CD14-positive monocyte (primary cell): Measurements from ENCODE around the gene BCL2L12. TPM values are rescaled to one million over a fixed set of nuclear protein-coding genes. Genes with fewer than 3 reads are reported as not detected.

Experiments
- DNase-seq, 3 donors: peaks; one replicate each; pipeline ENCODE4 v3.0.0-alpha.2; 2011 to 2022
- H2AFZ ChIP-seq: 2 replicates; pipeline ENCODE4 v1.6.0; 2012; ENCODE audit warnings: mild to moderate bottlenecking, low read depth, low read length, inconsistent platforms; ENCODE audit not compliant: insufficient read depth, poor library complexity, severe bottlenecking
- H3K27ac ChIP-seq, 2 donors: 1 replicate in 1 of 2; 2 replicates in 1 of 2; pipeline ENCODE4 v1.5.1; 2012 to 2013; ENCODE audit warnings: low read length in 2 of 2, control low read depth in 1 of 2, inconsistent platforms in 1 of 2, low read depth in 1 of 2, mild to moderate bottlenecking in 1 of 2
- H3K27me3 ChIP-seq, 2 donors: one replicate each; pipeline versions ENCODE4 v1.6.0 to v1.6.1; 2011 to 2013; ENCODE audit warnings: low read length in 2 of 2; ENCODE audit not compliant: control insufficient read depth in 2 of 2, insufficient read depth in 2 of 2
- H3K36me3 ChIP-seq, 2 donors: replicated peaks in 1 of 2; 1 replicate in 1 of 2; 2 replicates in 1 of 2; pipeline versions ENCODE4 v1.5.1 to v1.6.1; 2012 to 2013; ENCODE audit warnings: low read length in 2 of 2, control low read depth in 1 of 2, inconsistent platforms in 1 of 2, mild to moderate bottlenecking in 1 of 2; ENCODE audit not compliant: insufficient read depth in 2 of 2, control insufficient read depth in 1 of 2
- H3K4me1 ChIP-seq, 2 donors: 1 replicate in 1 of 2; 2 replicates in 1 of 2; pipeline versions ENCODE4 v1.5.1 to v1.6.1; 2012 to 2013; ENCODE audit warnings: low read length in 2 of 2, control low read depth in 1 of 2, inconsistent platforms in 1 of 2, mild to moderate bottlenecking in 1 of 2, moderate library complexity in 1 of 2; ENCODE audit not compliant: insufficient read depth in 2 of 2, control insufficient read depth in 1 of 2
- H3K4me2 ChIP-seq: replicated peaks from 2 replicates; pipeline ENCODE3; 2012; ENCODE audit warnings: low read length, moderate library complexity, mild to moderate bottlenecking; ENCODE audit not compliant: poor library complexity, severe bottlenecking; ENCODE audit errors: extremely low read depth
- H3K4me3 ChIP-seq, 3 experiments: fragments of 200-600 bp in 1 of 3; sonication (generic) in 1 of 3; replicated peaks in 1 of 3; 1 replicate in 2 of 3; 2 replicates in 1 of 3; pipeline ENCODE4 v1.5.1; 2011 to 2013; ENCODE audit warnings: low read length in 3 of 3, mild to moderate bottlenecking in 3 of 3, control low read depth in 2 of 3, low read depth in 2 of 3, inconsistent platforms in 1 of 3, moderate library complexity in 1 of 3
- H3K79me2 ChIP-seq: 2 replicates; pipeline ENCODE4 v1.6.0; 2012; ENCODE audit warnings: mild to moderate bottlenecking, control low read depth, inconsistent platforms, low read length, moderate library complexity; ENCODE audit not compliant: insufficient read depth
- H3K9ac ChIP-seq: 2 replicates; pipeline ENCODE4 v1.6.0; 2017; ENCODE audit warnings: low read length, mild to moderate bottlenecking; ENCODE audit not compliant: insufficient read depth, poor library complexity, severe bottlenecking
- H3K9me3 ChIP-seq, 2 donors: replicated peaks in 1 of 2; 1 replicate in 1 of 2; 2 replicates in 1 of 2; pipeline versions ENCODE4 v1.5.1 to v1.6.1; 2012 to 2013; ENCODE audit warnings: low read length in 2 of 2, control low read depth in 1 of 2; ENCODE audit not compliant: control insufficient read depth in 1 of 2, insufficient read depth in 1 of 2
- H4K20me1 ChIP-seq: 2 replicates; pipeline ENCODE4 v1.6.0; 2012; ENCODE audit warnings: mild to moderate bottlenecking, low read length, control low read depth, moderate library complexity; ENCODE audit not compliant: insufficient read depth
- H3K27ac Mint-ChIP-seq, 7 donors: one replicate each; pipeline ENCODE4 v1.8.0; 2020; ENCODE audit warnings: mild to moderate bottlenecking in 7 of 7, mixed read lengths in 7 of 7, moderate library complexity in 6 of 7, inconsistent platforms in 2 of 7
- H3K27me3 Mint-ChIP-seq, 3 donors: one replicate each; pipeline ENCODE4 v1.8.0; 2021 to 2022; ENCODE audit warnings: low read depth in 3 of 3, mild to moderate bottlenecking in 3 of 3, mixed read lengths in 3 of 3, moderate library complexity in 3 of 3, inconsistent platforms in 1 of 3
- H3K36me3 Mint-ChIP-seq, 2 donors: one replicate each; pipeline ENCODE4 v1.8.0; 2020; ENCODE audit warnings: mixed read lengths in 2 of 2, inconsistent platforms in 1 of 2, mild to moderate bottlenecking in 1 of 2
- H3K4me1 Mint-ChIP-seq: one replicate; pipeline ENCODE4 v1.8.0; 2020; ENCODE audit warnings: mild to moderate bottlenecking, mixed read lengths
- H3K4me3 Mint-ChIP-seq, 2 donors: one replicate each; pipeline ENCODE4 v1.8.0; 2020; ENCODE audit warnings: mild to moderate bottlenecking in 2 of 2, mixed read lengths in 2 of 2, moderate library complexity in 1 of 2
- H3K9me3 Mint-ChIP-seq, 7 donors: one replicate each; pipeline ENCODE4 v1.8.0; 2020 to 2022; ENCODE audit warnings: mixed read lengths in 7 of 7, mild to moderate bottlenecking in 6 of 7, moderate library complexity in 6 of 7, inconsistent platforms in 2 of 7
- CTCF ChIP-seq: fragments of 200-600 bp; IDR thresholded peaks from one replicate; pipeline ENCODE4 v1.8.0; 2022; ENCODE audit warnings: antibody characterized with exemption, mild to moderate bottlenecking
- WGBS: methylation state at CpG from one replicate; pipeline ENCODE4 v1.1.5; 2013; ENCODE audit warnings: missing lambda C conversion rate; ENCODE audit not compliant: insufficient coverage; 5-methylcytosine and 5-hydroxymethylcytosine counted together
- intact Hi-C, 2 donors: fragments of 100-400 bp; cut with micrococcal nuclease; formaldehyde crosslinking; loops; one replicate each; pipeline versions ENCODE4 v1.15.0 to v1.15.1; 2023
- polyA plus RNA-seq, 3 donors: library from polyadenylated mRNA; depleted of rRNA in 1 of 3; unstranded in 2 of 3; stranded (reverse) in 1 of 3; fragments of 300-500 nt in 2 of 3; fragments of >200 nt in 1 of 3; fragmentation: Illumina TruSeq in 2 of 3; gene quantifications; 1 replicate in 2 of 3; 2 replicates in 1 of 3; pipeline ENCODE4 v1.2.3, GENCODE V29; 2012 to 2021

The BCL2L12 gene
- polyA plus RNA-seq, 3 donors: 5.7 to 10.3 (median 8.6) TPM

DNA sequence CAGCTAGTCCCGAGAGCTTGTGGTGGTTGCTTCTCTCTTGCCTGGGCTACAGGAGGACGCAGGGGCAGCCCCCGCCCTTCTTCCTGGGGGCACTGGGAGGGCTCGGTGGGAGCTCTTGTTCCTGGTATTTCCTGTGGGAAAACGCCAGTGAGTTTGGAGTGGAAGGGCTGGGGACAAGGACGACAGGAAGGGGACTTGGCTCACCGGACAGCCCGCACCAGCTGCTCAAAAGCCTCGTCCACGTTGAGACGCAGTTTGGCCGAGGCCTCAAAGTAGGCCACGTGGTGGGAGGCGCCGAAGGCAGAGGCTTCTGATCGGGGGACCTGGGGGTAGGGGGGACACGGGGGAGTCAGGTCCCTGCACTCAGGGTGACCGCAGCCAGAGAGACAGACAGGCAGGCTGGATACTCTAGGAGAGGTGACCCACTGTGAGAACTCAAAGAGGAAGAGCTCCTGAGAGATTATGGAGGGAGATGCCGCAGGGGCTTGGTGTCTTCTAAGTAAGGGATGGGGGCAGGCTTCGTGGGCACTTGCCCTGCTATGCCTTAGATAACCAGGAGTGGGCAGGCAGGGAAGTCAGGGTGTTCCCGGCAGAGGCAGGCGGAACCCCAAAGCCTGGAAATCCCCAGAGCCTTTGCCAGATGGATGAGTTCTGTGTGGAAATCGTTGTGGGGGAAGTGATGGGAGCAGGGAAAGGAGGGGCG, 30.1 kb upstream of the BCL2L12 start:
- Histone ChIP-seq H4K20me1 (no peaks in the 10 kb centered on the region), H3K9ac (no peak overlapping the region), H3K27me3 (no peaks in the 10 kb centered on the region), H3K79me2 (no peaks in the 10 kb centered on the region), H3K27ac (no peak overlapping the region), H3K4me1 (peaks cover 23 to 25% of the 10 kb centered on the region in 2 donors), H3K4me2 (no peak overlapping the region), H3K9me3 (no peaks in the 10 kb centered on the region), H3K36me3 (no peaks in the 10 kb centered on the region), H2AFZ (no peak overlapping the region), H3K4me3 (no peak overlapping the region)
- intact Hi-C loops: no loop called here
- 70% methylated on average over 21 of the region's 24 CpGs for WGBS
- peaks cover 0 to 3% (median 0%) of the 10 kb centered on the region in 7 donors for H3K9me3 Mint-ChIP-seq
- H3K27me3 Mint-ChIP-seq: peaks cover 7 to 19% (median 19%) of the 10 kb centered on the region in 3 donors
- peaks cover 25% of the 10 kb centered on the region for H3K4me1 Mint-ChIP-seq
- H3K27ac Mint-ChIP-seq: peak overlapping the region in 2 of 7 donors; percentile 10 to 20
- peak in 1 of 3 donors; percentile 22 for DNase-seq
- TF ChIP-seq CTCF: no peak
- H3K4me3 Mint-ChIP-seq: peak overlapping the region in 1 of 2 donors; percentile 30
- peaks cover 0 to 3% of the 10 kb centered on the region in 2 donors for H3K36me3 Mint-ChIP-seq

DNA sequence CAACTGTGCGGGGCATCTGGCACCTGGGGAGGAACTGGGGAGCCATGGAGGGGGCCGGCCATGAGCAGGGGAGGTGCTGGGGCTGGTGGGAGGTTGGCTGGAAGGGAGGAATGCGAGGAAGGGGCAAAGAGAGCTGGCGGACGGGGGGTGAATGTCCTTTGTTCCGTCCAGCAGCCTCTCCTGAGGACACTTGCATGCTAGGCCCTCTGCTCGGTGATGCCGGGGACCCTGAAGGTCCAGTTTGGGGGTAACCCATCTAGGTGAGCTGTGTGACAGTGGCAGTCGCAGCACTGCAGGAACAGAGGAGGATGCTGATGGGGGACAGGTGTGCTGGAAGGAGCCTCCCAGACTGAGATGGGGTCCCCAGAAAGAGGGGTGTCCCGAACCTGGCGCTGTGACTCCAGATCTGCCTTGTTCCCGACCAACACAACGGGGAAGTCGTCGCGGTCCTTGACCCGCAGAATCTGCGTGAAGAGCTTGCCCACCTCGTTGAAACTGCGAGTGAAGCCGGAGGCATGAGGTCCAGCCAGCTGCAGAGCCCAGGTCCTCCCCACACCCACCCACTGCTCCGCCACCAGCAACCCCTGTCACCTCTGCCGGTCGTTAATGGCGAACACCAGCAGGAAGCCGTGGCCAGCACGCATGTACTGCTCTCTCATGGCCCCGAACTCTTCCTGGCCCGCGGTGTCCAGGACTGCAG, 29.4 kb upstream of the BCL2L12 start:
- Histone ChIP-seq H3K36me3 (no peaks in the 10 kb centered on the region), H3K4me2 (no peak overlapping the region), H3K4me3 (no peak overlapping the region), H2AFZ (no peak overlapping the region), H3K27ac (no peak overlapping the region), H3K9me3 (no peaks in the 10 kb centered on the region), H3K4me1 (peaks cover 30 to 32% of the 10 kb centered on the region in 2 donors), H3K27me3 (no peaks in the 10 kb centered on the region), H3K9ac (no peak overlapping the region), H4K20me1 (no peaks in the 10 kb centered on the region), H3K79me2 (no peaks in the 10 kb centered on the region)
- Mint-ChIP-seq H3K4me3 (peak overlapping the region in 1 of 2 donors; percentile 30), H3K27me3 (peaks cover 7 to 19% (median 19%) of the 10 kb centered on the region in 3 donors), H3K4me1 (peaks cover 31% of the 10 kb centered on the region), H3K27ac (peak overlapping the region in 1 of 7 donors; percentile 84), H3K36me3 (peaks cover 0 to 3% of the 10 kb centered on the region in 2 donors), H3K9me3 (peaks cover 0 to 3% (median 0%) of the 10 kb centered on the region in 7 donors)
- intact Hi-C loops: no loop called here
- 84% methylated on average over 28 of the region's 30 CpGs for WGBS
- no peak for TF ChIP-seq CTCF
- DNase-seq: no peak
